Gastrocnemius medialis (tissue), 4 donors: ENCODE measurements around the gene GRIK5. TPM values are rescaled to one million over a fixed set of nuclear protein-coding genes. Genes with fewer than 3 reads are reported as not detected.

Source experiments
- ATAC-seq, 2 donors: fragments of 150-250 bp; one replicate each; pipeline ENCODE4 v1.9.1; 2016
- DNase-seq, 2 donors: peaks; one replicate each; pipeline ENCODE4 v3.0.0-alpha.2; 2019
- H3K27ac ChIP-seq, 4 donors: fragments of 200-600 bp; sonication (generic); 1 replicate in 1 of 4; 2 replicates in 3 of 4; pipeline ENCODE4 v1.5.1; 2016 to 2018; ENCODE audit warnings: mild to moderate bottlenecking in 2 of 4, moderate library complexity in 1 of 4
- H3K27me3 ChIP-seq, 3 donors: fragments of 200-600 bp; sonication (generic) in 2 of 3; 1 replicate in 1 of 3; 2 replicates in 2 of 3; pipeline versions ENCODE4 v1.5.1 to v1.6.0; 2016 to 2019; ENCODE audit warnings: mild to moderate bottlenecking in 1 of 3, moderate library complexity in 1 of 3
- H3K36me3 ChIP-seq, 2 donors: fragments of 200-600 bp; sonication (generic) in 1 of 2; one replicate each; pipeline ENCODE4 v1.5.1; 2017 to 2018
- H3K4me1 ChIP-seq, 2 donors: fragments of 200-600 bp; sonication (generic) in 1 of 2; one replicate each; pipeline ENCODE4 v1.5.1; 2016 to 2017; ENCODE audit warnings: mild to moderate bottlenecking in 2 of 2
- H3K4me3 ChIP-seq, 4 donors: fragments of 200-600 bp; sonication (generic) in 3 of 4; 1 replicate in 1 of 4; 2 replicates in 3 of 4; pipeline ENCODE4 v1.5.1; 2016 to 2019; ENCODE audit warnings: mild to moderate bottlenecking in 2 of 4
- H3K9me3 ChIP-seq, 3 donors: fragments of 200-600 bp; sonication (generic) in 2 of 3; 1 replicate in 1 of 3; 2 replicates in 2 of 3; pipeline ENCODE4 v1.5.1; 2016 to 2019
- CTCF ChIP-seq, 5 experiments: fragments of 450-650 bp in 3 of 5; fragments of 200-600 bp in 2 of 5; sonication (generic) in 2 of 5; IDR thresholded peaks in 4 of 5; conservative IDR thresholded peaks in 1 of 5; 1 replicate in 4 of 5; 2 replicates in 1 of 5; pipeline ENCODE4 v1.5.1; 2016 to 2019; ENCODE audit warnings: antibody characterized with exemption in 5 of 5, mild to moderate bottlenecking in 3 of 5, moderate library complexity in 3 of 5
- POLR2A ChIP-seq, 2 donors: fragments of 450-650 bp; IDR thresholded peaks; one replicate each; pipeline ENCODE4 v1.6.1; 2017; ENCODE audit warnings: antibody characterized with exemption in 2 of 2, mild to moderate bottlenecking in 2 of 2, moderate library complexity in 2 of 2
- in situ Hi-C, 4 donors: fragments of 200-750 bp; cut with MboI; loops; one replicate each; pipeline versions ENCODE4 v1.15.0 to v1.8.0; 2017; ENCODE audit warnings: low sequenced_read_pairs in 4 of 4
- intact Hi-C: fragments of 100-400 bp; cut with DNase I; formaldehyde crosslinking; loops from one replicate; pipeline ENCODE4 v1.15.1; 2023; ENCODE audit warnings: low total_unique reads
- total RNA-seq, 4 donors: library from RNA; depleted of rRNA; stranded (reverse); fragments of >200 nt; gene quantifications; one replicate each; pipeline versions ENCODE4 v1.1.0 to v1.2.3, GENCODE V29; 2016

Gene GRIK5
- total RNA-seq, 4 donors from 2014 or later = 0.20 to 1.0 (median 0.62) TPM; not detected in 1

GRCh38 chr19:42115705-42116104, 45.7 kb upstream of the GRIK5 start:
- Histone ChIP-seq H3K4me3 (no peak overlapping the region), H3K4me1 (no peaks in the 10 kb centered on the region), H3K9me3 (no peaks in the 10 kb centered on the region), H3K27ac (no peak overlapping the region), H3K36me3 (no peaks in the 10 kb centered on the region), H3K27me3 (no peaks in the 10 kb centered on the region)
- ATAC-seq (no peak), DNase-seq (no peak)
- TF ChIP-seq CTCF (IDR thresholded peaks at IDR 0.05 in 4 of 5, conservative IDR thresholded peaks at IDR 0.05 in 1 of 5) = no peak
- TF ChIP-seq POLR2A (IDR thresholded peaks at IDR 0.05) = no peak
- in situ Hi-C loops (loop anchor here in 1 of 4 donors (25.0 kb wide), 1 partner anchor 222 kb away; the partner anchor contains the start of gene MEGF8), intact Hi-C loops (no loop called here)

GRCh38 chr19:42115219-42115618, 45.2 kb upstream of the GRIK5 start:
- in situ Hi-C loops = loop anchor here in 1 of 4 donors (25.0 kb wide), 1 partner anchor 222 kb away; the partner anchor contains the start of gene MEGF8
- ATAC-seq (no peak), DNase-seq (no peak)
- TF ChIP-seq POLR2A (IDR thresholded peaks at IDR 0.05) (no peak), CTCF (IDR thresholded peaks at IDR 0.05 in 4 of 5, conservative IDR thresholded peaks at IDR 0.05 in 1 of 5) (no peak)
- Histone ChIP-seq H3K4me1 (no peaks in the 10 kb centered on the region), H3K27me3 (no peaks in the 10 kb centered on the region), H3K9me3 (no peaks in the 10 kb centered on the region), H3K4me3 (no peak overlapping the region), H3K27ac (no peak overlapping the region), H3K36me3 (no peaks in the 10 kb centered on the region)
- intact Hi-C loops = no loop called here

DNA sequence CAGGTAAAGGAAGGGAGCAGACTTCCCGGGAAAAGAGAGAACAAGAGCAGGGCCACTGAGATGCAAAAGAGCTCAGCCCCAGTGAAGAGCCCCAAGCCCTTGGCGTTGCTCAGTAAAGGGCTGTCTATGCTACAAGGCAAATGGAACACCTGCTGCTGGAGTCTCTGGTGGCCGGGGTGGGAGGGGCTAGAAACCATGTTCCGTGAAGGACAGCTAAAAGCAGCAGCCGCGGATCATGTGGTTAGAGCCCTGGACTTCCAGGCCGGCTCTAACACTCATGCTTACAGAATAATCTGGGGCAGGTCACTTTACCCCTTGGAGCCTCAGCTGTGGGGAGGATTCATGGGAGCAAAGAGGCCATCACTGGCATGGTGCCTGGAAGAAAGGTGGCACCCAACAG, 44.4 kb upstream of the GRIK5 start:
- no peak for ATAC-seq
- H3K4me3 ChIP-seq = no peak overlapping the region
- H3K4me1 ChIP-seq = no peaks in the 10 kb centered on the region
- no peak for TF ChIP-seq CTCF (IDR thresholded peaks at IDR 0.05 in 4 of 5, conservative IDR thresholded peaks at IDR 0.05 in 1 of 5)
- TF ChIP-seq POLR2A (IDR thresholded peaks at IDR 0.05) = no peak
- peak overlapping the region in 2 of 4 donors; percentile 5 to 20 for H3K27ac ChIP-seq
- H3K27me3 ChIP-seq = no peaks in the 10 kb centered on the region
- in situ Hi-C loops = loop anchor here in 1 of 4 donors (25.0 kb wide), 1 partner anchor 223 kb away; the partner anchor contains the start of gene MEGF8
- DNase-seq = no peak
- intact Hi-C loops = no loop called here
- H3K36me3 ChIP-seq = no peaks in the 10 kb centered on the region
- no peaks in the 10 kb centered on the region for H3K9me3 ChIP-seq

DNA sequence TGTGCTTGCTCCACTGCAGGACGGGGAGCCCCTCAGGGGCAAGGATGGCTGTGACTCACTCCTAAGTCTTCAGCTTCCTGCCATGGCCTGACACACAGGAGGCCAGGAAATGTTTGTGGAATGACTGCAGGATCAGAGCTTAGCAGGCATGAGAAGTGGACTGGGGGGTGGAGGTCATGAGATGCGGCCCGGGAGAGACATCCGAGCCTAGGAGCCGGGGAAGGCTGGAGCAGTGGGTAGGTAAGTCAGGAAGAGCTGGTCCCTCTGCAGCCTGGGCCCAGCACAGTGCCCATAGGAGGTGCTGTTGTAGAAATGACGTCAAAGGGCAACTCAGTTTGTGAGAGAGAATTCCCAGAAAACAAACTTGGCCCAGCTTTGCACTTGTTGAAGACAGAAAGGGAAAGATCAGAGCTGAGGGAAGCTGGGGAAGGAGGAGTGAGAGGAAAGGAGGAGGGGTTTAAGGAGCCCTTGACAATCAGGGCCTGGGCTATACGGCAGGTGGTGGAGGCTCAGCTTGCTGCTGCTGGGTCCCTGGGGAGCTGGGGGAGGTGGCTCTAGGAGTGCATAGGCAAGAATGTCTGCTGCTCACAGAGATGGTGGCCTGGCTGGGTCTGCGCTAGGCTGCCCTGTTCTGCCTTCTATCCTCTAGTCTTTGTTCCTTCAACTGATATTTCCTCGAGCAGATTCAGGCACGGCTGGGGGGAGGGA, 43.8 kb upstream of the GRIK5 start:
- TF ChIP-seq POLR2A (IDR thresholded peaks at IDR 0.05) (no peak), CTCF (IDR thresholded peaks at IDR 0.05 in 4 of 5, conservative IDR thresholded peaks at IDR 0.05 in 1 of 5) (no peak)
- H3K27me3 ChIP-seq = no peaks in the 10 kb centered on the region
- intact Hi-C loops (no loop called here), in situ Hi-C loops (loop anchor here in 1 of 4 donors (25.0 kb wide), 1 partner anchor 224 kb away; the partner anchor contains the start of gene MEGF8)
- H3K4me1 ChIP-seq = no peaks in the 10 kb centered on the region
- H3K4me3 ChIP-seq = no peak overlapping the region
- peak overlapping the region in 2 of 4 donors; percentile 5 to 20 for H3K27ac ChIP-seq
- no peaks in the 10 kb centered on the region for H3K36me3 ChIP-seq
- ATAC-seq (peak in 1 of 2 donors; percentile 56), DNase-seq (peak in 1 of 2 donors; percentile 30)
- no peaks in the 10 kb centered on the region for H3K9me3 ChIP-seq
